Hepatocyte (in vitro differentiated cells): ENCODE data around the gene NCAM1. TPM values are rescaled to one million over a fixed set of nuclear protein-coding genes. Genes with fewer than 3 reads are reported as not detected.
A peak's percentile ranks its signal among the peaks of the same experiment; 100 is the strongest.

Experiments
- DNase-seq: peaks from one replicate; pipeline ENCODE4 v3.0.0-alpha.2; 2016; ENCODE audit warnings: low spot score
- H2AFZ ChIP-seq: fragments of 200-600 bp; sonication (generic); 2 replicates; pipeline ENCODE4 v1.6.0; 2016; ENCODE audit warnings: antibody characterized with exemption, mild to moderate bottlenecking
- H3K27ac ChIP-seq: fragments of 200-600 bp; sonication (generic); 2 replicates; pipeline ENCODE4 v1.5.1; 2016; ENCODE audit warnings: mild to moderate bottlenecking
- H3K27me3 ChIP-seq: fragments of 200-600 bp; sonication (generic); 2 replicates; pipeline ENCODE4 v1.6.1; 2016
- H3K36me3 ChIP-seq: fragments of 200-600 bp; sonication (generic); replicated peaks from 2 replicates; pipeline ENCODE4 v1.5.1; 2016; ENCODE audit warnings: low read depth; ENCODE audit not compliant: insufficient read depth
- H3K4me1 ChIP-seq: fragments of 200-600 bp; sonication (generic); 2 replicates; pipeline ENCODE4 v1.5.1; 2016; ENCODE audit warnings: mild to moderate bottlenecking, moderate library complexity; ENCODE audit not compliant: insufficient read depth
- H3K4me2 ChIP-seq: fragments of 200-600 bp; sonication (generic); 2 replicates; pipeline ENCODE4 v1.6.0; 2016
- H3K4me3 ChIP-seq: fragments of 200-600 bp; sonication (generic); 2 replicates; pipeline ENCODE4 v1.5.1; 2016; ENCODE audit warnings: mild to moderate bottlenecking
- H3K79me2 ChIP-seq: fragments of 200-600 bp; sonication (generic); 2 replicates; pipeline ENCODE4 v1.6.0; 2017; ENCODE audit warnings: mild to moderate bottlenecking
- H3K9me2 ChIP-seq: fragments of 200-600 bp; sonication (generic); replicated peaks from 2 replicates; pipeline ENCODE4 v1.6.0; 2017; ENCODE audit warnings: mild to moderate bottlenecking; ENCODE audit not compliant: insufficient read depth
- H3K9me3 ChIP-seq: fragments of 200-600 bp; sonication (generic); 2 replicates; pipeline ENCODE4 v1.5.1; 2016; ENCODE audit warnings: low read depth, mild to moderate bottlenecking
- H4K20me1 ChIP-seq: fragments of 200-600 bp; sonication (generic); 2 replicates; pipeline ENCODE4 v1.6.0; 2016; ENCODE audit warnings: mild to moderate bottlenecking; ENCODE audit not compliant: insufficient read depth, poor library complexity, severe bottlenecking
- EZH2 ChIP-seq: fragments of 200-600 bp; sonication (generic); IDR thresholded peaks from 2 replicates; pipeline ENCODE4 v1.6.1; 2016; ENCODE audit warnings: antibody characterized with exemption, mild to moderate bottlenecking, borderline replicate concordance
- EZH2phosphoT487 ChIP-seq: fragments of 200-600 bp; sonication (generic); IDR thresholded peaks from one replicate; pipeline ENCODE4 v1.6.1; 2018; ENCODE audit warnings: antibody characterized with exemption, mild to moderate bottlenecking, low read depth, moderate library complexity; ENCODE audit not compliant: unreplicated experiment, severe bottlenecking
- WGBS: methylation state at CpG from one replicate; pipeline ENCODE4 v1.1.6; 2016; ENCODE audit warnings: low lambda C conversion rate; ENCODE audit errors: missing lambda C conversion rate; 5-methylcytosine and 5-hydroxymethylcytosine counted together
- polyA plus RNA-seq: library from polyadenylated mRNA; unstranded; fragments of >200 nt; fragmentation: Nextera tagmentation; extraction: Ambion mirVana; gene quantifications from 2 replicates; pipeline ENCODE4 v1.2.1, GENCODE V29; 2016
- total RNA-seq: library from RNA; depleted of rRNA; stranded (reverse); fragments of >200 nt; gene quantifications from 2 replicates; pipeline ENCODE4 v1.2.3, GENCODE V29; 2014
- TF ChIP-seq, protein P1 (sequence below): fragments of 200-600 bp; sonication (generic); IDR thresholded peaks from 2 replicates; pipeline ENCODE4 v1.5.1; 2016; ENCODE audit warnings: antibody characterized with exemption, mild to moderate bottlenecking; ENCODE audit not compliant: poor library complexity

NCAM1 gene
- total and polyA plus RNA-seq, 2 experiments from 2014 or later = 12.4 to 27.2 TPM

DNA sequence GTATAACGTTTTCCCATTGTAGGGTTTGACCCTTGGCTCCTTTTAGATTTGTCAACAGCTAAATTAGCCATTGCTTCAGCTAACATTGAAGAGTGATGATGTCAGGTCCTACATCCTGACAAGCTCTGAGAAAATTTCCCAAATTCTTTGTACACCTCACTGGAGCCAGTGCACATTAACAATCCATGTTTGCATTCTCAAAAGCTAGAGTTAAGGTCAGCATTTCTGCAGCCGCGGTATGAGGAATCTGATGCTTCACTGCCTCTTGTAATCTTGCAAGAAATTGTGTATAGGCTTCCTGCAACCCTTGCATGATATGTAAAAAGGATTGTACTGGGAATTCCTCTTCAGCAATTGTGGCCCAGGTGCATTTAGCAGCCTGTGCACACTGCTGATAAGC lies 33.1 kb upstream of the NCAM1 start:
- no peaks in the 10 kb centered on the region for H3K36me3 ChIP-seq
- WGBS = 61% methylated on average over 3 of the region's 3 CpGs
- no peak overlapping the region for H3K27ac ChIP-seq
- H3K9me2 ChIP-seq = no peaks in the 10 kb centered on the region
- H3K4me2 ChIP-seq = no peak overlapping the region
- no peak overlapping the region for H3K4me3 ChIP-seq
- H3K4me1 ChIP-seq = peaks cover 6% of the 10 kb centered on the region
- H3K27me3 ChIP-seq = peaks cover 3% of the 10 kb centered on the region
- H4K20me1 ChIP-seq = no peaks in the 10 kb centered on the region
- no peak overlapping the region for H2AFZ ChIP-seq
- DNase-seq = no peak
- H3K79me2 ChIP-seq = no peaks in the 10 kb centered on the region
- TF ChIP-seq, protein P1, sequence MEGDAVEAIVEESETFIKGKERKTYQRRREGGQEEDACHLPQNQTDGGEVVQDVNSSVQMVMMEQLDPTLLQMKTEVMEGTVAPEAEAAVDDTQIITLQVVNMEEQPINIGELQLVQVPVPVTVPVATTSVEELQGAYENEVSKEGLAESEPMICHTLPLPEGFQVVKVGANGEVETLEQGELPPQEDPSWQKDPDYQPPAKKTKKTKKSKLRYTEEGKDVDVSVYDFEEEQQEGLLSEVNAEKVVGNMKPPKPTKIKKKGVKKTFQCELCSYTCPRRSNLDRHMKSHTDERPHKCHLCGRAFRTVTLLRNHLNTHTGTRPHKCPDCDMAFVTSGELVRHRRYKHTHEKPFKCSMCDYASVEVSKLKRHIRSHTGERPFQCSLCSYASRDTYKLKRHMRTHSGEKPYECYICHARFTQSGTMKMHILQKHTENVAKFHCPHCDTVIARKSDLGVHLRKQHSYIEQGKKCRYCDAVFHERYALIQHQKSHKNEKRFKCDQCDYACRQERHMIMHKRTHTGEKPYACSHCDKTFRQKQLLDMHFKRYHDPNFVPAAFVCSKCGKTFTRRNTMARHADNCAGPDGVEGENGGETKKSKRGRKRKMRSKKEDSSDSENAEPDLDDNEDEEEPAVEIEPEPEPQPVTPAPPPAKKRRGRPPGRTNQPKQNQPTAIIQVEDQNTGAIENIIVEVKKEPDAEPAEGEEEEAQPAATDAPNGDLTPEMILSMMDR = no peak
- no peak for TF ChIP-seq EZH2phosphoT487
- no peaks in the 10 kb centered on the region for H3K9me3 ChIP-seq

DNA sequence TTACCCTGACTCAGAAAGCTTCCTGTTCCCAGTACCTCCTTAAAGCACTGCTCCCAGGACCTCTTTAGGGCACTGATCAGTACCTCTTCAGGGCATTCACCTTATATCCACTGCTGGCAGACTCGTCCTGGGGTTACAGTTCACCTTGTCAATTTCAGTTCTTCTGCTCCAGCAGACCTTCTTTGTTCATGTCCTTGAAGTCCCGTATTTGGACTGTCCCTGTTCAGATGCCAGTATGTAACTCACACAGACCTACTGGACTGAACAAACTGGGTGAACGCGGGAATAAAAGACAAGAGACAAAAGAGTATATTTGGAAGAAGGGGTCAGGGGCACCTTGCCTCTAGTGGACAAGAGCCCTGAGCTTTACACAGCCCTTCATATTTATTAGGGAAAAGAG lies 31.8 kb upstream of the NCAM1 start:
- H3K4me3 ChIP-seq = no peak overlapping the region
- H3K27me3 ChIP-seq = no peaks in the 10 kb centered on the region
- no peaks in the 10 kb centered on the region for H3K9me3 ChIP-seq
- no peak overlapping the region for H3K4me2 ChIP-seq
- no peaks in the 10 kb centered on the region for H3K36me3 ChIP-seq
- 83% methylated on average over 4 of the region's 4 CpGs for whole genome bisulfite sequencing
- no peaks in the 10 kb centered on the region for H3K9me2 ChIP-seq
- DNase-seq = no peak
- H3K4me1 ChIP-seq = peaks cover 6% of the 10 kb centered on the region
- TF ChIP-seq EZH2phosphoT487 = no peak
- TF ChIP-seq EZH2 = no peak
- TF ChIP-seq, protein P1 = no peak
- no peak overlapping the region for H2AFZ ChIP-seq
- H3K79me2 ChIP-seq = no peaks in the 10 kb centered on the region
- H3K27ac ChIP-seq = no peak overlapping the region
- H4K20me1 ChIP-seq = no peaks in the 10 kb centered on the region

GRCh38 chr11:112931703-112932102 lies 29.5 kb upstream of the NCAM1 start:
- WGBS = 42% methylated on average over 4 of the region's 4 CpGs
- peak; percentile 54 for DNase-seq
- Histone ChIP-seq H3K4me1 (peaks cover 6% of the 10 kb centered on the region), H3K79me2 (no peaks in the 10 kb centered on the region), H3K27ac (no peak overlapping the region), H3K4me3 (no peak overlapping the region), H3K36me3 (no peaks in the 10 kb centered on the region), H3K4me2 (no peak overlapping the region), H2AFZ (no peak overlapping the region), H3K27me3 (no peaks in the 10 kb centered on the region), H4K20me1 (no peaks in the 10 kb centered on the region), H3K9me2 (no peaks in the 10 kb centered on the region), H3K9me3 (no peaks in the 10 kb centered on the region)
- TF ChIP-seq, protein P1 = no peak
- TF ChIP-seq EZH2phosphoT487 (no peak), EZH2 (no peak)

GRCh38 chr11:112932593-112932992 lies 28.6 kb upstream of the NCAM1 start:
- Histone ChIP-seq H3K27ac (no peak overlapping the region), H4K20me1 (no peaks in the 10 kb centered on the region), H3K4me1 (peaks cover 6% of the 10 kb centered on the region), H3K4me2 (no peak overlapping the region), H3K9me2 (no peaks in the 10 kb centered on the region), H3K4me3 (no peak overlapping the region), H3K9me3 (no peaks in the 10 kb centered on the region), H2AFZ (no peak overlapping the region), H3K79me2 (no peaks in the 10 kb centered on the region), H3K27me3 (no peaks in the 10 kb centered on the region), H3K36me3 (no peaks in the 10 kb centered on the region)
- TF ChIP-seq, protein P1 = no peak
- no peak for TF ChIP-seq EZH2
- TF ChIP-seq EZH2phosphoT487 = no peak
- DNase-seq = no peak
- WGBS = 78% methylated on average over 4 of the region's 4 CpGs
